Activated CD8-positive, alpha-beta memory T cell treated with anti-CD3 and anti-CD28 coated beads, Interleukin-2, amount 50 U/mL, for 1 hour (primary cell): ENCODE results near the gene MYOZ3.

Experiments used
- DNase-seq: peaks from one replicate; pipeline ENCODE4 v3.0.0-alpha.2; 2020; ENCODE audit errors: extremely low read depth

The MYOZ3 gene

GRCh38 chr5:150661086-150661485 lies at the start of gene MYOZ3:
MYOZ3 (plus strand) TSS chr5:150661251; CDS start chr5:150662942, 1,691 bp downstream.
- no peak for DNase-seq

- no peak for DNase-seq
Measured at GRCh38 chr5:150612405-150612804, 48.6 kb upstream of the MYOZ3 start.

- no peak for DNase-seq
Measured at GRCh38 chr5:150612905-150613670, 48.0 kb upstream of the MYOZ3 start.

- DNase-seq: no peak
Measured at GRCh38 chr5:150613991-150614660, 46.9 kb upstream of the MYOZ3 start.

- no peak for DNase-seq
Measured at GRCh38 chr5:150614661-150615060, 46.4 kb upstream of the MYOZ3 start.

- DNase-seq: no peak
Measured at GRCh38 chr5:150615141-150615699, 45.8 kb upstream of the MYOZ3 start.

GRCh38 chr5:150616024-150616470 lies 45.0 kb upstream of the MYOZ3 start:
- no peak for DNase-seq

- DNase-seq: no peak
Measured at GRCh38 chr5:150616506-150616905, 44.5 kb upstream of the MYOZ3 start.

- DNase-seq: no peak
Measured at GRCh38 chr5:150618163-150618562, 42.9 kb upstream of the MYOZ3 start.

- no peak for DNase-seq
Measured at GRCh38 chr5:150618588-150619281, 42.3 kb upstream of the MYOZ3 start.

- no peak for DNase-seq
Measured at GRCh38 chr5:150619359-150620230, 41.5 kb upstream of the MYOZ3 start.

- no peak for DNase-seq
Measured at GRCh38 chr5:150621301-150621700, 39.8 kb upstream of the MYOZ3 start.

GRCh38 chr5:150622157-150622556 lies 38.9 kb upstream of the MYOZ3 start:
- no peak for DNase-seq

GRCh38 chr5:150623152-150623877 lies 37.7 kb upstream of the MYOZ3 start:
- DNase-seq: no peak

GRCh38 chr5:150623878-150624216 lies 37.2 kb upstream of the MYOZ3 start:
- DNase-seq: no peak

- DNase-seq: no peak
Measured at GRCh38 chr5:150624334-150625163, 36.5 kb upstream of the MYOZ3 start.

- DNase-seq: no peak
Measured at GRCh38 chr5:150625164-150625535, 35.9 kb upstream of the MYOZ3 start.

GRCh38 chr5:150625831-150626746 lies 35.0 kb upstream of the MYOZ3 start:
- no peak for DNase-seq

GRCh38 chr5:150626853-150627276 lies 34.2 kb upstream of the MYOZ3 start:
- DNase-seq: no peak
